Stomach smooth muscle (tissue), 2 donors: ENCODE data around the gene DPP4.
"Not testable (repeated sequence)": the region's sequence is repeated elsewhere in the genome, so short reads cannot be mapped to it uniquely, and the experiment has no call there.

Experiments
- H3K27ac ChIP-seq: one replicate; pipeline ENCODE4 v1.7.0; 2013; ENCODE audit warnings: mild to moderate bottlenecking, low read length, inconsistent platforms
- H3K27me3 ChIP-seq, 2 donors: one replicate each; pipeline ENCODE4 v1.7.0; 2013; ENCODE audit warnings: low read length in 2 of 2; ENCODE audit not compliant: insufficient read depth in 2 of 2, control insufficient read depth in 1 of 2
- H3K36me3 ChIP-seq, 2 donors: one replicate each; pipeline ENCODE4 v1.7.0; 2013; ENCODE audit warnings: low read length in 2 of 2; ENCODE audit not compliant: control insufficient read depth in 2 of 2, insufficient read depth in 2 of 2
- H3K4me1 ChIP-seq: one replicate; pipeline ENCODE4 v1.7.0; 2013; ENCODE audit warnings: low read length; ENCODE audit not compliant: control insufficient read depth, insufficient read depth
- H3K4me3 ChIP-seq, 2 donors: one replicate each; pipeline ENCODE4 v1.7.0; 2013; ENCODE audit warnings: low read length in 2 of 2
- H3K9ac ChIP-seq, 2 donors: one replicate each; pipeline ENCODE4 v1.7.0; 2013; ENCODE audit warnings: low read length in 2 of 2, mild to moderate bottlenecking in 1 of 2
- H3K9me3 ChIP-seq, 2 donors: one replicate each; pipeline ENCODE4 v1.7.0; 2013; ENCODE audit warnings: low read length in 2 of 2; ENCODE audit not compliant: control insufficient read depth in 2 of 2
- donor health status: healthy.
- donor health status: Pancreatic carcinoma.

DPP4 gene

GRCh38 chr2:162056796-162057399 lies 17.1 kb downstream of the DPP4 start:
- Histone ChIP-seq H3K27ac (no peak overlapping the region), H3K4me1 (no peaks in the 10 kb centered on the region), H3K36me3 (no peaks in the 10 kb centered on the region), H3K27me3 (no peaks in the 10 kb centered on the region), H3K4me3 (no peak overlapping the region), H3K9ac (no peak overlapping the region), H3K9me3 (peaks cover 7 to 9% of the 10 kb centered on the region in 2 donors)

- Histone ChIP-seq H3K36me3 (no peaks in the 10 kb centered on the region), H3K9ac (no peak overlapping the region), H3K4me3 (no peak overlapping the region), H3K27ac (no peak overlapping the region), H3K9me3 (peaks cover 7 to 9% of the 10 kb centered on the region in 2 donors), H3K4me1 (no peaks in the 10 kb centered on the region), H3K27me3 (no peaks in the 10 kb centered on the region)
These were observed 20.2 kb downstream of the DPP4 start for GRCh38 chr2:162053808-162054155.

- Histone ChIP-seq H3K9ac (no peak overlapping the region), H3K36me3 (no peaks in the 10 kb centered on the region), H3K27me3 (no peaks in the 10 kb centered on the region), H3K4me1 (no peaks in the 10 kb centered on the region), H3K4me3 (no peak overlapping the region), H3K27ac (no peak overlapping the region), H3K9me3 (peaks cover 7 to 9% of the 10 kb centered on the region in 2 donors)
These were observed 20.8 kb downstream of the DPP4 start for GRCh38 chr2:162053066-162053807.

GRCh38 chr2:162050513-162050961 lies 23.5 kb downstream of the DPP4 start:
- Histone ChIP-seq H3K27me3 (no peaks in the 10 kb centered on the region), H3K36me3 (no peaks in the 10 kb centered on the region), H3K27ac (no peak overlapping the region), H3K4me3 (no peak overlapping the region), H3K4me1 (no peaks in the 10 kb centered on the region), H3K9ac (no peak overlapping the region), H3K9me3 (no peaks in the 10 kb centered on the region)

- not testable (repeated sequence) for H3K4me1 ChIP-seq, H3K4me3 ChIP-seq
These were observed 24.9 kb downstream of the DPP4 start for GRCh38 chr2:162049089-162049488.

GRCh38 chr2:162044586-162044985 lies 29.4 kb downstream of the DPP4 start:
- Histone ChIP-seq H3K4me3 (no peak overlapping the region), H3K27ac (no peak overlapping the region), H3K27me3 (no peaks in the 10 kb centered on the region), H3K9ac (no peak overlapping the region), H3K4me1 (no peaks in the 10 kb centered on the region), H3K36me3 (no peaks in the 10 kb centered on the region), H3K9me3 (no peaks in the 10 kb centered on the region)

More at GRCh38 chr2:162049089-162049488, 24.9 kb downstream of the DPP4 start:
- not testable (repeated sequence) for H3K27me3 ChIP-seq, H3K9me3 ChIP-seq, H3K9ac ChIP-seq, H3K36me3 ChIP-seq, H3K27ac ChIP-seq

GRCh38 chr2:162043132-162043531 lies 30.9 kb downstream of the DPP4 start:
- Histone ChIP-seq H3K9ac (no peak overlapping the region), H3K27ac (no peak overlapping the region), H3K4me3 (no peak overlapping the region), H3K27me3 (no peaks in the 10 kb centered on the region), H3K36me3 (no peaks in the 10 kb centered on the region), H3K4me1 (no peaks in the 10 kb centered on the region), H3K9me3 (no peaks in the 10 kb centered on the region)

GRCh38 chr2:162041485-162041884 lies 32.5 kb downstream of the DPP4 start:
- no peaks in the 10 kb centered on the region for H3K27me3 ChIP-seq
- H3K4me3 ChIP-seq = no peak overlapping the region
- no peak overlapping the region for H3K27ac ChIP-seq
- no peaks in the 10 kb centered on the region for H3K36me3 ChIP-seq
- no peaks in the 10 kb centered on the region for H3K9me3 ChIP-seq
- no peaks in the 10 kb centered on the region for H3K4me1 ChIP-seq
- H3K9ac ChIP-seq = no peak overlapping the region

- Histone ChIP-seq H3K27ac (no peak overlapping the region), H3K9me3 (no peaks in the 10 kb centered on the region), H3K9ac (no peak overlapping the region), H3K27me3 (no peaks in the 10 kb centered on the region), H3K36me3 (no peaks in the 10 kb centered on the region), H3K4me3 (no peak overlapping the region), H3K4me1 (no peaks in the 10 kb centered on the region)
These were observed 35.3 kb downstream of the DPP4 start for GRCh38 chr2:162038725-162039124.

GRCh38 chr2:162037886-162038285 lies 36.1 kb downstream of the DPP4 start:
- H3K9ac ChIP-seq = no peak overlapping the region
- no peak overlapping the region for H3K4me3 ChIP-seq
- H3K27ac ChIP-seq = no peak overlapping the region
- no peaks in the 10 kb centered on the region for H3K4me1 ChIP-seq
- H3K9me3 ChIP-seq = no peaks in the 10 kb centered on the region
- H3K36me3 ChIP-seq = no peaks in the 10 kb centered on the region
- H3K27me3 ChIP-seq = no peaks in the 10 kb centered on the region
